Jurkat, Clone E6-1 (cell line): ENCODE data around the gene PODXL2.
"Not testable (repeated sequence)": the region's sequence is repeated elsewhere in the genome, so short reads cannot be mapped to it uniquely, and the experiment has no call there.

Experiments used
- DNase-seq: peaks from one replicate; pipeline ENCODE4 v3.0.0-alpha.2; 2011; ENCODE audit warnings: low read depth, low spot score
- H3K4me3 ChIP-seq: 2 replicates; pipeline ENCODE4 v1.5.1; 2011; ENCODE audit warnings: mild to moderate bottlenecking, low read length, control low read depth, moderate library complexity

Gene PODXL2

GRCh38 chr3:127680146-127680661 is 51.2 kb downstream of the PODXL2 start:
- DNase-seq: no peak
- no peak overlapping the region for H3K4me3 ChIP-seq

DNA sequence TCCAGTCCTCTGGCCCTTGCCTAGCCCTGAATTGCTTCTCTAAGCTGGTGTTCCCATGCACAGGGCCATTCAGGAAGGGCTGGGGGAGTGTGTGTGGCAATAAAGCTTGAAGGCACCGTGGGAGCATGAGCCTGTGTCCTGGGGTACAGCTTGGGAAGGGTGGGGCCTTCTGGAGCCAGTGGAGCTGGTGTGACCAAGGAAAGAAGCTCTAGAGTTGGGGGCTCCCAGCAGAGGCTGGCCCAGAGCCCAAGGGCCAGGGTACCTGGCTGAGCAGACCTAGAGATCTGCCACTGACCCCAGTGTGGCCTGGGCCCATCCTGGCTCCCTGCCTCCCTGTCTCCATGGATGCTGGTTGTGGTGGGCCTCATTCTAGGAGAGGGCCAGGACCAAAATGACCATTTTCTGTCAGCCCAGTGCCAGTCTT is 51.8 kb downstream of the PODXL2 start:
- no peak overlapping the region for H3K4me3 ChIP-seq
- no peak for DNase-seq

GRCh38 chr3:127682175-127682554 is 53.2 kb downstream of the PODXL2 start:
- not testable (repeated sequence) for DNase-seq, H3K4me3 ChIP-seq

GRCh38 chr3:127682561-127682960 is 53.6 kb downstream of the PODXL2 start:
- DNase-seq: no peak
- H3K4me3 ChIP-seq: no peak overlapping the region

DNA sequence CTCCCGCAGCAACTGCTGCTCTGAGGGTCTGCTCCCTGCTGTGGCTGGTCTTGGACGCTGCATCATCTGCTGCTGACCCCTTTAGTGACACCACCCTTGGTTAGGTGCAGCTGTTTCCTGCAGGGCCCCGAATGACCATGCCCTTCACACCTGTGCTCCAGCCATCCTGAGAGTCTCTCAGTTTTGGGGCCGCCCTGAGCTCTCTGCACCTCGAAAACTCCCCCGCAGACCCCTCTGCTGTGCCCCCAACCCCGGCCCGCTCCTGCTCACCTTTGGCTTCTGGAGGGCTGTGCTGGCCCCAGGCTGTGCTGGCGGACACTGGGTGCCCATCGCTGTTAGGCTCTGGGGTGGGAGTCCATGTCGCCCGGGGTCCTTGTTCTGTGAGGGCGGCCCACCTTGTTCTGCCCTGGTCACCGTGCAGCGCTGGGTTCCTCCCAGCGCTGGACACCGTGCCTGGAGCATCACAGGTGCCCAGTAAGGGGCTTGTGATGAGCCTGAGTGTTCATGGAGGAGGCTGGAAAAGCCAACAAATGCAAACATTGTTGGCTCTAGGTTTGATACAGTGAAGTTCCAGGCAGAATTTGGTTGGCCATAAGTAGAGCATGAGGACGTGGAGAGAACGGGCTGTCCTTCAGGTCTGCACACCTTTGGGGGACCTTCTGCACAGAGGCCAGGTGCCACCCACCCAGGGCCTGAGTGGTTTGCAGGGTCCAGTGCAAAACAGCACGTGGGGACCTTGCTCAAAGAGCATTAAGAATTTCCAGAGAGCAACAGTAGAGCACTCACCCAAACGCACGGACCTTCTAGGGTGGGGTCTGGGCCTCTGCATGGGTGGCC is 56.1 kb downstream of the PODXL2 start:
- no peak overlapping the region for H3K4me3 ChIP-seq
- no peak for DNase-seq

GRCh38 chr3:127685708-127686511 is 56.9 kb downstream of the PODXL2 start:
- DNase-seq: no peak
- no peak overlapping the region for H3K4me3 ChIP-seq

- H3K4me3 ChIP-seq: no peak overlapping the region
- no peak for DNase-seq
Measured at GRCh38 chr3:127686512-127686894, 57.5 kb downstream of the PODXL2 start.

- DNase-seq: no peak
- H3K4me3 ChIP-seq: no peak overlapping the region
Measured at GRCh38 chr3:127687228-127687737, 58.3 kb downstream of the PODXL2 start.

DNA sequence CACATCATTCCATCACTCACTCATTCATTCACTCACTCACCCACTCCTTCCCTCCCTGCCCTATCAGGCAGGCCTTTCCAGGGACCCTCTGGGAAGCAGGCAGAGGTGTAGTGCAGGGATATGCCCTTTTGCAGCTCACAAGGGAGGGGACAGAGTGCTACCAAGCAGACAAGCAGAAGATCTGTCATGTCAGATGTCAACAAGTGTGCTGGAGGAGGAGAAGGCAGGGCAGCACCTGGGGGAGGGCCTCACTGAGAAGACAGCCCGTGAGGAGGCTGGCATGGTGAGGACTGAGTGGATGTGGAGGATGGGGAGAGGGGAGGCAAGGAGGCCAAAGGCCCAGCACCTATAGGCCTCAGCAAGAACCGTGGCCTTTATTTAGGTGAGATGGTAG is 59.0 kb downstream of the PODXL2 start:
- no peak for DNase-seq
- H3K4me3 ChIP-seq: no peak overlapping the region

DNA sequence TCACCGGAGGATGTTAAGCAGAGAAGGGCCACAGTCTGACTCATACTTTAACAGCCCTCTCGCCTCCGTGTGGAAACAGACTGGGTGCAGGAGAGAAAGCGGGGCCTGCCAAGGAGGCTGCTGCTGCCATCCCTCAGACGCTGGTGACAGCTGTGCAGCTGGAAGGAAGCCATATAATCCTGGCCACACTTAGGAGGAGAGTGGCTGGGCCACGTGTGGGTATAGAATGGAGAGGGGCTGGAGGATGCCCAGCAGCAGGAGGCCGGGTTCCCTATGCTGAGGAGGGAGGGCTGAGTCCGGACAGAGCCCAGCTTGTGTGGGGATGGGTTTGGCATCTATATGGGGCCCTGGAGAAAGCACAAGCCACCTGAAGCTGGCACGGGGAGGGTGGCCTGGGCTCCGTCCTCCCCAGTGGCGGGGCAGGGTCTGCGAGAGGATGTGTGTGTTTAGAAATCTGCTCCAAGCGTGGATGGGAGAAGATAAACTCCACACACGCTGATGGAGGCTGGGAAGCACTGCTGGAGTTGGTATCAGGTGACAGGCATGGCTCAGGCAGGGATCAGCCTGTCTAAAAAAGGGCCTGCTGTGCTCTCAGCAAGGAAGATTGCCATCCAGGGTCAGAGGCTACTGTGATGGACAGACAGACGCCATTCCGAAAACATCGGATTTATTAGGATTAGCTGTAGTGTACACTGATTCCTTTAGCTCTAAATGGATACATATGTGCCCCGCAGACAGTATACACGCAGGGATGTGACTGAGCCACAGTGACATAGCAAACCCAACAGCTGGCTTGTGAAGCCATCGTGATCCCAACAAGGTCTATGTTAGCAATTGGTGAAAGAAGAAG is 59.7 kb downstream of the PODXL2 start:
- H3K4me3 ChIP-seq: no peak overlapping the region
- no peak for DNase-seq

DNA sequence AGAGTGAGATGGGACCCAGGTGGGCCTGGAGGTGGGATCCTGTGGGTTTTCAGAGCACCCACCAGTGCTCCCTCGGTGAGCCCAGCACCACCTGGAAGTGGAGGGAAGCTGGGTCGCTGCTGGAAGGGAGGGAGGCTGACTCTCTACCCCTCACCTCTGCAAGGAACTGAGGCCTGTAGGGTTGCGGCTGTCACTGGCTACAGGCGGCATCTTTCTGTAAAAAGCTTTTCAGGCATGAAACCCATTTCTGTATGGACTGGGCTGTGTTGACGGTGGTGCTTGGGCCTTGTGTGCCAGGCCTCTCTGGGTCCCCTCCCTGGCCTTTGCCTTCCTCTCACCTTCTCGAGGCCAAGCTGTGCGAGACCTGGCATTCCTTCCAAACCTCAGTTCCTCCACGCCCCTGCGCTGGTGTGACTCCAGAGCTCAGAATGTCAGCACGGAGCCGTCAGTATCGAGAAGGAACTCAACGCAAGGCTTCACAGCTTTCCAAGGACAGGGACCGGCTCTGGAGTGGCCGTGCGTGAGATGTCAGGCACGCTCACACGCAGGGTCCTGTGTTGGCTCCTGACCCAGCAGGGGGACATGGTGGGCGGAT is 60.4 kb downstream of the PODXL2 start:
- no peak for DNase-seq
- H3K4me3 ChIP-seq: no peak overlapping the region

DNA sequence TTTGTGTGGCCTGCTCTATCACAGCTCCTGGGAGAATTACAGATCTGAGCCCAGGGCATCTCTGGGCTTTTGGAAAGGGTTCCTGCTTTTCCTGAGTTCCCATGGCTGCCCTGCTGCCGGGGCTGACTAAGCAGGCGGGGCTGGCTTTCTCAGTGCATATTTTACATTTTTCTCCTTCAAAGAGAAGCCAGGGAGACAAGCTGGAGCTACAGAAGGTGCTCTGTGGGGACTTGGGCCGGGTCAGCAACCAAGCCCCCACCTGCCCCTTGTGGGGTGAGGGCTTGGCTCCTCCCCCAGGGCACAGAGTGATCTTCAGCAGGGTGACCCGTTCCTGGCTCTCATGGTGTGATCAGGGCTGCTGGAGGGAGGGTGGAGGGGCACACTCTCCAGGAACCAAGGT is 61.1 kb downstream of the PODXL2 start:
- no peak for DNase-seq

GRCh38 chr3:127690823-127691452 is 62.0 kb downstream of the PODXL2 start:
- no peak for DNase-seq
- H3K4me3 ChIP-seq: no peak overlapping the region

More for the DNA sequence above, 61.1 kb downstream of the PODXL2 start:
- H3K4me3 ChIP-seq: no peak overlapping the region

DNA sequence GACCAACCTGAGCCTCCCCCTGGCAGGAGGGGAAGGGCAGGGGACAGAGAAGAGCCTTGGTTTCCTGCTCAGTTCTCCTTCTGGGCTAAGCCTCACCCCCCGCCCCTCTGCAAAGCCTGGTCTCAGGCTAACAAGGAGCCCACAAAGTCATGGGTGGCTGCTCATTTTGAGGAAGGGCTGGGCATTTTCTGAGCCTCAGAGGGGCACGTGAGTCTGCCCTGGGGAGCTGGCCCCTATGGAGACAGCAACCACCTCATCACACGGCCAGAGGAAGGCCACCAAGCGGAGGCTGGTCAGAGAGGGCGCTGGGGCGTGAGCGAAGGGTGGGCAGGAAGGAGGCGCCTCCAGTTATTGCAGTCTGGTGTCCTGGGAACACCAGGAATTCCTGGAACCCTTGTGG is 62.5 kb downstream of the PODXL2 start:
- no peak for DNase-seq
- no peak overlapping the region for H3K4me3 ChIP-seq

- no peak for DNase-seq
- no peak overlapping the region for H3K4me3 ChIP-seq
Measured at GRCh38 chr3:127691974-127692373, 63.0 kb downstream of the PODXL2 start.

DNA sequence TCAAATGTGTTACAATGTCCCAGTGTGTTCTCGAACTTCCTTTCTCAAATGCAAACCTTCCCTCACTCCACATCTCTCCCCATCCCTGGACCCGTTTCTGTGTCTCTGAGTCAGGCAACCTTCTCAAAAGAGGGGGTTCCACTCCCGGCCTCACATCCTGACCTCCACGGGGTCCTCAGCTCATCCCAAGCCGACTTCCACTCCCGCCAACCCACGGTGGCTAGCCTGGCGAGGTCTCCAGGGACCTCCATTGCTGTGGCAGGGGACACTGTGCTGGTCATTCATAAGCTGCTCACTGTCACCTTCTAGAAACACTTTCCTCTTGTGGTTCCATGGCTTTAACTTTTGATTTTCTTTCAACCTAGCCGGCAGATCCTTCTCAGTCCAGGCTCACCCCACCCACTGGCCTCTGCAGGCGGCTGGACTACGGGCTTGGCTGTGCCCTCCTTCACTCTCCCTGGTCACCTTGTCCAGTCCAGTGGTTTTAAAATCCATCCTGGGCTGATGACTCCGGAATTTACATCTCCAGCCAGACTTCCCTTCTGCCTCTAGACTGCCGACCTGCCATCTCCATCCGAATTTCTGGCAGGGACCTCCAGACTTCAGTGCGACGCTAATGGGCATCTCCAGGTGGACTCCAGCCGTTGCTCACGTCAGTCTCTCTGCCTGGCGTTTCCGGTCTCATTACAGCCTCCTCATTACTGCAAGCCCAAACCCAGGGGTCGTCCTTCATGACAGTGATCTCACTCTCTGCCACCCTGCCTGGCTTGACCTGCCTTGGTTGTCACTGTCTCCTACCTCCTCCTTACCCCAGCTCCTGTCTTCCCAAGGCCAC is 63.7 kb downstream of the PODXL2 start:
- DNase-seq: no peak

GRCh38 chr3:127693336-127693843 is 64.4 kb downstream of the PODXL2 start:
- DNase-seq: no peak
- H3K4me3 ChIP-seq: no peak overlapping the region

More for the DNA sequence above, 63.7 kb downstream of the PODXL2 start:
- no peak overlapping the region for H3K4me3 ChIP-seq
